Keratinocyte (primary cell): Measurements from ENCODE around the gene CLEC3B. TPM values are rescaled to one million over a fixed set of nuclear protein-coding genes. Genes with fewer than 3 reads are reported as not detected.
"Not testable (repeated sequence)": the region's sequence is repeated elsewhere in the genome, so short reads cannot be mapped to it uniquely, and the experiment has no call there.

Experiments used
- DNase-seq: peaks from one replicate; pipeline ENCODE4 v3.0.0-alpha.2; 2011; ENCODE audit warnings: low read depth, missing footprints, low spot score
- FAIRE-seq: peaks from 2 replicates; lab custom pipeline; 2011; peaks lifted over from hg19 to GRCh38; lab: Jason Lieb, UNC
- H2AFZ ChIP-seq: 2 replicates; pipeline ENCODE4 v1.6.0; 2012; ENCODE audit warnings: low read length, control low read depth, inconsistent platforms; ENCODE audit not compliant: control insufficient read depth
- H3K27ac ChIP-seq: 2 replicates; pipeline ENCODE4 v1.5.1; 2011; ENCODE audit warnings: low read length; ENCODE audit not compliant: control insufficient read depth, insufficient read depth
- H3K27me3 ChIP-seq: 3 replicates; pipeline ENCODE4 v1.6.0; 2011; ENCODE audit warnings: low read length; ENCODE audit not compliant: control insufficient read depth, insufficient read depth; ENCODE audit errors: extremely low read depth
- H3K36me3 ChIP-seq, 2 experiments: 2 replicates in 1 of 2; 3 replicates in 1 of 2; pipeline ENCODE4 v1.5.1; 2011; ENCODE audit warnings: low read length in 2 of 2, mild to moderate bottlenecking in 1 of 2; ENCODE audit not compliant: control insufficient read depth in 2 of 2, insufficient read depth in 2 of 2; ENCODE audit errors: extremely low read depth in 1 of 2
- H3K4me1 ChIP-seq: 3 replicates; pipeline ENCODE4 v1.5.1; 2011; ENCODE audit warnings: low read length; ENCODE audit not compliant: control insufficient read depth, insufficient read depth; ENCODE audit errors: extremely low read depth
- H3K4me2 ChIP-seq: 3 replicates; pipeline ENCODE4 v1.6.0; 2011; ENCODE audit warnings: low read depth, low read length; ENCODE audit not compliant: control insufficient read depth, insufficient read depth; ENCODE audit errors: extremely low read depth
- H3K4me3 ChIP-seq, 3 experiments: fragments of 200-600 bp in 1 of 3; sonication (generic) in 1 of 3; 2 replicates in 2 of 3; 3 replicates in 1 of 3; pipeline ENCODE4 v1.5.1; 2011 to 2016; ENCODE audit warnings: low read length in 3 of 3, mild to moderate bottlenecking in 3 of 3, control low read depth in 2 of 3, inconsistent platforms in 1 of 3, low read depth in 1 of 3, mixed read lengths in 1 of 3, mixed run types in 1 of 3, moderate library complexity in 1 of 3; ENCODE audit not compliant: control insufficient read depth in 2 of 3, insufficient read depth in 2 of 3; ENCODE audit errors: extremely low read depth in 1 of 3
- H3K79me2 ChIP-seq: 2 replicates; pipeline ENCODE4 v1.6.0; 2012; ENCODE audit warnings: low read length; ENCODE audit not compliant: control insufficient read depth, insufficient read depth
- H3K9ac ChIP-seq: 3 replicates; pipeline ENCODE4 v1.6.0; 2011; ENCODE audit warnings: low read length; ENCODE audit not compliant: control insufficient read depth, insufficient read depth; ENCODE audit errors: extremely low read depth
- H3K9me1 ChIP-seq: 3 replicates; pipeline ENCODE4 v1.6.0; 2011; ENCODE audit warnings: low read length; ENCODE audit not compliant: control insufficient read depth, insufficient read depth; ENCODE audit errors: extremely low read depth
- H3K9me3 ChIP-seq: 2 replicates; pipeline ENCODE4 v1.5.1; 2012; ENCODE audit warnings: low read depth, low read length; ENCODE audit not compliant: control insufficient read depth
- H4K20me1 ChIP-seq: 3 replicates; pipeline ENCODE4 v1.6.0; 2011; ENCODE audit warnings: low read length; ENCODE audit not compliant: control insufficient read depth, insufficient read depth; ENCODE audit errors: extremely low read depth
- CTCF ChIP-seq, 3 experiments: IDR thresholded peaks in 1 of 3; conservative IDR thresholded peaks in 1 of 3; optimal IDR thresholded peaks in 1 of 3; 2 replicates in 2 of 3; 3 replicates in 1 of 3; pipeline versions ENCODE3 to v1.5.1; 2011; ENCODE audit warnings: low read length in 3 of 3, mild to moderate bottlenecking in 3 of 3, moderate library complexity in 2 of 3, control low read depth in 1 of 3, inconsistent platforms in 1 of 3; ENCODE audit not compliant: insufficient read depth in 2 of 3; ENCODE audit errors: extremely low read depth in 1 of 3
- EZH2 ChIP-seq: IDR thresholded peaks from one replicate; pipeline ENCODE4 v1.6.1; 2012; ENCODE audit warnings: inconsistent platforms, mild to moderate bottlenecking, low read length, moderate library complexity
- dilution Hi-C: fragments of 300-500 bp; cut with MboI; formaldehyde crosslinking; loops from one replicate; pipeline ENCODE4 v1.7.0; 2020; ENCODE audit warnings: low sequenced_read_pairs; ENCODE audit not compliant: extremely low pct_ligation_motif_present
- polyA plus RNA-seq, 5 experiments: library from polyadenylated mRNA; depleted of rRNA in 3 of 5; stranded (reverse) in 3 of 5; stranded (forward) in 1 of 5; unstranded in 1 of 5; fragments of >200 nt; gene quantifications; 1 replicate in 1 of 5; 2 replicates in 3 of 5; 3 replicates in 1 of 5; pipeline versions ENCODE4 v1.2.1 to v1.2.3, GENCODE V29; 2011 to 2012; ENCODE audit warnings: missing spikeins in 2 of 5, low read depth in 1 of 5, low replicate concordance in 1 of 5

The CLEC3B gene
- polyA plus RNA-seq, 1 donor (not counting 4 experiments of a cell fraction or from before 2014, with no cell fraction given) = not detected

DNA sequence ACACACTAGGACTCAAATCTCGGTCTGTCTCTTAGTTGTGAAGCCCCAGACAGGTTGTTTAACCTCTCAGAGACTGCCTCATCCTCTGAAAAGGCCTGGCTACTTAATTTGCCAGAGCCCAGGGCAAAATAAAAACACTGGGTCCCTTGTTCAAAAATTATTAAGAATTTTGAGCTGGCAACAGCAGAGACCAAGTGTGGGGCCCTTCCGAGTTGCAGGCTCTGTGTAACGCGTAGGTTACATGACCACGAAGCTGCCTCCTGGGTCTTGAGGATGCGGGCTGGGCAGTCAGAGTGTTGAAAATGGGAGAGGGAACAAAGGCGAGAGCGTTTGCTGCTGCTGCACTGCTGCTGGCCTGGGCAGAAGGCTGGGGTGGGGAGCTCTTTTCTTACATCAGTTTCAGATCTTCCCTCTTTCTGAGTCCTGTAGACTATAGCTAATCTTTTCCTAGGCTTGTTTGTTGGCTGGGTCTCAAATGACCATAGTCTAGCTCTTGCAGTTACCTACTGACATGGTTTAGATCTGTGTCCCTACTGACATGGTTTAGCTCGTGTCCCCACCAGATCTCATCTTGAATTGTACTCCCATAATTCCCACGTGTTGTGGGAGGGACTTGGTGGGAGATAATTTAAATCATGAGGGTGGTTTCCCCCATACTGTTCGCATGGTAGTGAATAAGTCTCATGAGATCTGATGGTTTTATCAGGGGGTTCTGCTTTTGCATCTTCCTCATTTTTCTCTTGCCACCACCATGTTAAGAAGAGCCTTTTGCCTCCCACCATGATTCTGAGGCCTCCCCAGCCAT, 49.9 kb downstream of the CLEC3B start:
- DNase-seq = no peak
- Histone ChIP-seq H3K79me2 (no peaks in the 10 kb centered on the region), H3K27ac (no peak overlapping the region), H3K9ac (no peak overlapping the region), H3K4me3 (no peak overlapping the region), H3K4me1 (no peaks in the 10 kb centered on the region), H3K4me2 (no peak overlapping the region), H3K27me3 (no peaks in the 10 kb centered on the region), H3K9me1 (no peaks in the 10 kb centered on the region), H3K36me3 (no peaks in the 10 kb centered on the region), H2AFZ (no peak overlapping the region), H3K9me3 (no peaks in the 10 kb centered on the region), H4K20me1 (no peaks in the 10 kb centered on the region)
- FAIRE-seq = no peak
- dilution Hi-C loops = no loop called here
- TF ChIP-seq CTCF (optimal IDR thresholded peaks at IDR 0.05 in 1 of 3, IDR thresholded peaks at IDR 0.05 in 1 of 3, conservative IDR thresholded peaks at IDR 0.05 in 1 of 3; ENCODE audit: extremely low read depth in 1 of 3, insufficient read depth in 2 of 3, low read length in 3 of 3) (no peak), EZH2 (no peak)

DNA sequence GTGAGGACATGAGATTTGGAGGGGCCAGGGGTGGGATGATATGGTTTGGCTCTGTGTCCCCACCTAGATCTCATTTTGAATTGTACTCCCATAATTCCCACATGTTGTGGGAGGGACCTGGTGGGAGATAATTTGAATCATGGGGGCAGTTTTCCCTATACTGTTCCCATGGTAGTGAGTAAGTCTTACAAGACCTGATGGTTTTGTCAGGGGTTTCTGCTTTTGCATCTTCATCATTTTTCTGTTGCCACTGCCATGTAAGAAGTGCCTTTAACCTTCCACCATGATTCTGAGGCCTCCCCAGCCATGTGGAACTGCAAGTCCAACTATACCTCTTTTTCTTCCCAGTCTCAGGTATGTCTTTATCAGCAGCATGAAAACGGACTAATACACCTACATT, 52.2 kb downstream of the CLEC3B start:
- H3K4me3 ChIP-seq, H3K4me1 ChIP-seq, H3K9ac ChIP-seq, H3K4me2 ChIP-seq, H3K27ac ChIP-seq, H3K79me2 ChIP-seq, H3K9me1 ChIP-seq, H3K9me3 ChIP-seq, H3K27me3 ChIP-seq, H4K20me1 ChIP-seq, dilution Hi-C loops, FAIRE-seq, DNase-seq, H2AFZ ChIP-seq: not testable (repeated sequence)
- H3K36me3 ChIP-seq = peaks cover 9 to 10% of the 10 kb centered on the region in 2 experiments
